ENCODE data around the gene MKKS. TPM values are rescaled to one million over a fixed set of nuclear protein-coding genes. Genes with fewer than 3 reads are reported as not detected.

The MKKS gene
- total RNA-seq, 1 donor from 2014 or later: 15.7 TPM

GRCh38 chr20:10367943-10368701 is 65.9 kb downstream of the MKKS start:
- Histone ChIP-seq H3K27me3 (no peaks in the 10 kb centered on the region), H3K4me1 (no peaks in the 10 kb centered on the region), H3K27ac (no peak overlapping the region), H3K4me3 (no peak overlapping the region), H3K36me3 (no peaks in the 10 kb centered on the region), H3K9me3 (no peaks in the 10 kb centered on the region)
- intact Hi-C loops (cut with DNase I): no loop called here
- ATAC-seq (no peak), DNase-seq (no peak)
- TF ChIP-seq, protein P1, sequence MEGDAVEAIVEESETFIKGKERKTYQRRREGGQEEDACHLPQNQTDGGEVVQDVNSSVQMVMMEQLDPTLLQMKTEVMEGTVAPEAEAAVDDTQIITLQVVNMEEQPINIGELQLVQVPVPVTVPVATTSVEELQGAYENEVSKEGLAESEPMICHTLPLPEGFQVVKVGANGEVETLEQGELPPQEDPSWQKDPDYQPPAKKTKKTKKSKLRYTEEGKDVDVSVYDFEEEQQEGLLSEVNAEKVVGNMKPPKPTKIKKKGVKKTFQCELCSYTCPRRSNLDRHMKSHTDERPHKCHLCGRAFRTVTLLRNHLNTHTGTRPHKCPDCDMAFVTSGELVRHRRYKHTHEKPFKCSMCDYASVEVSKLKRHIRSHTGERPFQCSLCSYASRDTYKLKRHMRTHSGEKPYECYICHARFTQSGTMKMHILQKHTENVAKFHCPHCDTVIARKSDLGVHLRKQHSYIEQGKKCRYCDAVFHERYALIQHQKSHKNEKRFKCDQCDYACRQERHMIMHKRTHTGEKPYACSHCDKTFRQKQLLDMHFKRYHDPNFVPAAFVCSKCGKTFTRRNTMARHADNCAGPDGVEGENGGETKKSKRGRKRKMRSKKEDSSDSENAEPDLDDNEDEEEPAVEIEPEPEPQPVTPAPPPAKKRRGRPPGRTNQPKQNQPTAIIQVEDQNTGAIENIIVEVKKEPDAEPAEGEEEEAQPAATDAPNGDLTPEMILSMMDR (IDR thresholded peaks at IDR 0.05): no peak

- H3K4me3 ChIP-seq: no peak overlapping the region
- ATAC-seq: no peak
- DNase-seq: no peak
- no peak overlapping the region for H3K27ac ChIP-seq
- intact Hi-C loops (cut with DNase I): no loop called here
- H3K9me3 ChIP-seq: no peaks in the 10 kb centered on the region
- TF ChIP-seq, protein P1 (IDR thresholded peaks at IDR 0.05): no peak
- H3K27me3 ChIP-seq: no peaks in the 10 kb centered on the region
- H3K36me3 ChIP-seq: no peaks in the 10 kb centered on the region
- H3K4me1 ChIP-seq: no peaks in the 10 kb centered on the region
Measured at GRCh38 chr20:10367693-10367942, 66.4 kb downstream of the MKKS start.

GRCh38 chr20:10366898-10367692 is 66.9 kb downstream of the MKKS start:
- DNase-seq (no peak), ATAC-seq (no peak)
- Histone ChIP-seq H3K9me3 (no peaks in the 10 kb centered on the region), H3K4me3 (no peak overlapping the region), H3K27ac (no peak overlapping the region), H3K27me3 (no peaks in the 10 kb centered on the region), H3K4me1 (no peaks in the 10 kb centered on the region), H3K36me3 (no peaks in the 10 kb centered on the region)
- intact Hi-C loops (cut with DNase I): no loop called here
- TF ChIP-seq, protein P1 (IDR thresholded peaks at IDR 0.05): no peak

GRCh38 chr20:10362674-10363073 is 71.3 kb downstream of the MKKS start:
- no peak for ATAC-seq
- Histone ChIP-seq H3K4me1 (no peaks in the 10 kb centered on the region), H3K9me3 (no peaks in the 10 kb centered on the region), H3K27ac (no peak overlapping the region), H3K27me3 (no peaks in the 10 kb centered on the region), H3K4me3 (no peak overlapping the region), H3K36me3 (no peaks in the 10 kb centered on the region)
- intact Hi-C loops (cut with DNase I): no loop called here
- no peak for DNase-seq
- TF ChIP-seq, protein P1 (IDR thresholded peaks at IDR 0.05): no peak

- Histone ChIP-seq H3K36me3 (no peaks in the 10 kb centered on the region), H3K9me3 (no peaks in the 10 kb centered on the region), H3K4me3 (no peak overlapping the region), H3K27ac (no peak overlapping the region), H3K27me3 (no peaks in the 10 kb centered on the region), H3K4me1 (no peaks in the 10 kb centered on the region)
- DNase-seq (no peak), ATAC-seq (no peak)
- intact Hi-C loops (cut with DNase I): no loop called here
- TF ChIP-seq, protein P1 (IDR thresholded peaks at IDR 0.05): no peak
Measured at GRCh38 chr20:10360878-10361277, 73.1 kb downstream of the MKKS start.

Data from upper lobe of right lung (tissue), 1 donor.